ENCODE results near the gene CD300LB.
"Not testable (repeated sequence)": the region's sequence is repeated elsewhere in the genome, so short reads cannot be mapped to it uniquely, and the experiment has no call there.

- TF ChIP-seq EZH2phosphoT487 (conservative IDR thresholded peaks at IDR 0.05; ENCODE audit: low read length); CTCF (IDR thresholded peaks at IDR 0.05; ENCODE audit: insufficient read depth, low read length, poor library complexity, severe bottlenecking): not testable (repeated sequence)
Observed at GRCh38 chr17:74518413-74518981, 12.8 kb downstream of the CD300LB start.

All from SU-DHL-6 (cell line).